Activated CD4-positive, alpha-beta T cell treated with anti-CD3 and anti-CD28 coated beads for 24 hours (primary cell): ENCODE results near the gene IQCF2.
"Not testable (repeated sequence)": the region's sequence is repeated elsewhere in the genome, so short reads cannot be mapped to it uniquely, and the experiment has no call there.

ENCODE experiments used
- DNase-seq, 2 donors: peaks; one replicate each; pipeline ENCODE4 v3.0.0-alpha.2; 2020; ENCODE audit warnings: low read depth in 2 of 2

The IQCF2 gene

DNA sequence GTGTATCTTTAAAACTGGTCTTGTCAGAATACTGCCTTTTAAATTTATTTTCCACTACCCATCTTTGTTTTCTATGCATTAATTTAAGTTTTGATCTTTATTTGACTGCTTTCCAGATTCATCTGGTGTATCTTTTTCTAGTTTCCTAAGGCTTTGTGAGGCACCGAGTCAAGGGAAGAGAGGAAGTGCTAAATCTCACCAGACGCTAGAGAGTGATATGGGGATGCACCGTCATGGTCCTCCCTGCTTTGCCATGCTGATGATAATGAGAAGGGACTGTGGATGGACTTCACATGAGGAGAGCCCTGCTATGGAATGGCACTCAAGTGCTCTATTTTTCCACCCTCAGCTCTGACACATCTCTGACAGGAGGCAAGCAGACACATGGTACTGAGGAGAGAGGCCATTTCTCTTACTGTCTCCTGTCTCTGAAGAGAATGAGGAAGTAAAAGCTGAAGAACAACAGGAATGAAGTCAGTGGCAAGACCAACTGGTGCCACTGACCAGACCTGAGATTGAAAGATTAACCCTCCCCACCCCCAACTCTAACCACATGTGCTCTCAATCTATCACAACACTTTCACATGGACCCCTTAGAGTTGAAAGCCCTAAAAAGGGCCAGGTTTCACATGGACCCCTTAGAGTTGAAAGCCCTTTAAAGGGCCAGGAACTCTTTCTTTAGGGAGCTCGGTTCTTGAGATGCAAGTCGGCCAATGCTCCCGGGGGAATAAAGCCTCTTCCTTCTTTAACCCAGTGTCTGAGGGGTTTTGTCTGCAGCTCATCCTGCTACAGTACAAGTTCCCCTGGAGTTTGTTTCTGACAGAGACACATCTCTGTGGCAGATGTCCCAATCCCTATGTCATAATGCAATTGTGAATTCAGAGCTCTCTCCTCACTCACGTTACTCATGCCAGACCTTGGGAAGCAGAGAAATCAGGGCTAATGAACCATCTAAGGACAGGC lies at the start of gene IQCF2:
IQCF2 (plus strand) TSS at position 913 of the 963 bp plus-strand sequence. CDS start 52 bp downstream, outside the sequence.
- DNase-seq = no peak

DNA sequence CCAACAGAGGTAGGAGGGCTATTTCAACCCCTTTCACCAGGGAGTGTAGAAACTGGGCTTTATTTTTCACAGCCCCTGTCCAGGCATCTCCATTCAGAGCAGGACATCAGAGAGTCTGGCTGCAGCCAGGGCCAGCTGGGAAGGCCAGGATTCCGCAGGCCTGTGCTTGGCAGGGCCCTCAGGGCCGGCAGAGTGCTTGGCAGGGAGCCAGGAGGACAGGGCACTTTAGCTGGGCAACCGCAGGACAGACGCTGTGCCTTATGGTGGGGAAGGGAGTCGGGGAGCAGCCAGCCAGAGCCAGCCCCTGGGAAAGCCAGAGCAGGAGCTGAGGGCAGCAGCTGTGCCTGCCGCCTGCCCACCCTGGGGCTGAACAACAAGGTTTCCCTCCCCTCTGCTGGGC lies 47.9 kb upstream of the IQCF2 start:
- no peak for DNase-seq

DNA sequence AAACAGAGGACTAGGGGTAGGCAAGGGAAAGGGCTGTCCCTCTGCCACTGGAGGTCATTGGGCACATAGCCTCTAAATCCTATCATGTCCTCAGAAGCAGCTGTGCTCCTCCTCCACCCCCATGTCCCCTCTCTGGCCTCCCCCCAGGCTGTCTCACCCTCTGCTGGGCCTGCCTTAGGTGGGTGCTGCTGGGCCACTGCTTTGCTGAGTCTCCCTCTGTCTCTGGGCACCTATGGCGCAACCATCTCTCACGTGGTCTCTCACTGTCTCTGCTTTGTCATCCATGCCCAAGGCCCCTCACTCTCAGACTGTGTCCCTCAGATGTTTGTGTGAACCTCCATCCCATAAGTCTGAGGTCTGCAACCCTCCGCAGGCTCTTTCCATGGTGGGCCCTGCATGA lies 47.4 kb upstream of the IQCF2 start:
- no peak for DNase-seq

DNA sequence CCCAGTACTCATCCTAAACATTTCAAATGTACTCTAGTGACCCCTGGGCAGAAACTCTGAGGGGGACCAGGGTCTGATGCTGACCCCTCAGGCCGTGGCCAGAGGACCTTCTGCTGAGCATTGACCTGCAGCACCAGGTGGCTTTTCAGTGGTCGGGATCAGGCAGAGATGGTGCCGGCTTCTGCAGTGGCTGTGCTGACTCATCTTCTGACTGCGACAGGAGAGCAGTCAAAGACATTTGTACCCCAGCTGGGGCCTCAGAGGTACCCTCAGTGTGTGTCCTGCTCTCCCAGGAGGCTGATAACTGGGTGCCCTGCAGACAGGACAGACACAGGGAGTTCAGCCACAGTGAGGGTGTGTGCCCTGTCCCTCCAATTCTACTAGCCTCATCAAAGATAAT lies 45.8 kb upstream of the IQCF2 start:
- no peak for DNase-seq

DNA sequence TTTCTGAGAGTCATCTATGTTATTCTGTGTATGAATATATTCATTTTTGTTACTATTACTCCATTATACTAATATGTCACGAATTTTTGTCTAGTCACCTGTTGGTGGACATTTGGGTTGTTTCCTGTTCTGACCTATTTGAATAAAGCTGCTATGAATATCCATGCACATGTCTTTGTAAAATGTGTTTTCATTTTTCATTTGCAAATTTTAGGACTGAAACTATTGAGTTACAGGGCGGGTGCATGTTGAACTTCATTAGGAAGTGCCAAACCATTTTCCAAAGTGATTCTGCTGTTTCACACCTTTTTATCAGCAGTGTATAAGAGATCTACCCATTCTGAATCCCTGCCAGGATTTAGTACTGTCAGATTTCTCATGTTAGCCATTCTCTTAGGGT lies 44.7 kb upstream of the IQCF2 start:
- DNase-seq = no peak

DNA sequence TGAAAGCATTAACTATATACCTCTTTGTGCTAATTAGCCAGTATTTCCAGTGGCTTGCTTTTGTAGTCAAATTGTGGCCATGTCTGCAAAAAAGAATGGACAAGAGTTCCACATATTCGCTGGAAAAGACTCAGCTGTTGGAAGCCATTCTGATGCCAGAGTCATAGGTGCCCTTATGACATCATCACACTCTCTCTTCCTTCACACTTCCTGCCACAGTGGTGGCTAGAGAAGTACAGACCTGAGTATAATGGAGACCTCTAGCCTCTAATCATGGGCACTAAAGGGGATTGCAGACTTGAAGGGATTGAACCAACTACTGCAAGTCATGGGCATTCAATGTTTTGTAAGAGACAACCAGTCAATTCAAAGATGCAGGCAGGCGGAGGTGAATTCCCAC lies 44.0 kb upstream of the IQCF2 start:
- DNase-seq = no peak

DNA sequence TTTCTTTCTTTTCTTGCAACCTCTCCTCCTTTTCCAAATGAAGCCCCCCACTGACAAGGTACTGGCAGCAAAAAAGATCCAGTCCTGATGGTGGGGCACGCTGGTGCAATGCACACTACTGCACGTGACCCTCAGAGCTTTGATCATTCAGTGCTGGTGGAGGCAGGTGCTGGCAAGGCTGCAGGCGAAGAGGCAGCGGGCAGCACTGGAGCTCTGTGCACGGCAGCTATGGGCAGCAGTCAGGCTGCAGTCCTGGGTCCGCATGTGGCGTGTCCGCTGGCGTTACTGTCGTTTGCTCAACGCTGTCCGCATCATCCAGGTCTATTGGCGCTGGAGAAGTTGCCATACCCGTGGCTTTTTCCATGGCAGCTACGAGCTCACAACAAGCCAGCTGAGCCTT lies 42.3 kb upstream of the IQCF2 start:
- DNase-seq = no peak

DNA sequence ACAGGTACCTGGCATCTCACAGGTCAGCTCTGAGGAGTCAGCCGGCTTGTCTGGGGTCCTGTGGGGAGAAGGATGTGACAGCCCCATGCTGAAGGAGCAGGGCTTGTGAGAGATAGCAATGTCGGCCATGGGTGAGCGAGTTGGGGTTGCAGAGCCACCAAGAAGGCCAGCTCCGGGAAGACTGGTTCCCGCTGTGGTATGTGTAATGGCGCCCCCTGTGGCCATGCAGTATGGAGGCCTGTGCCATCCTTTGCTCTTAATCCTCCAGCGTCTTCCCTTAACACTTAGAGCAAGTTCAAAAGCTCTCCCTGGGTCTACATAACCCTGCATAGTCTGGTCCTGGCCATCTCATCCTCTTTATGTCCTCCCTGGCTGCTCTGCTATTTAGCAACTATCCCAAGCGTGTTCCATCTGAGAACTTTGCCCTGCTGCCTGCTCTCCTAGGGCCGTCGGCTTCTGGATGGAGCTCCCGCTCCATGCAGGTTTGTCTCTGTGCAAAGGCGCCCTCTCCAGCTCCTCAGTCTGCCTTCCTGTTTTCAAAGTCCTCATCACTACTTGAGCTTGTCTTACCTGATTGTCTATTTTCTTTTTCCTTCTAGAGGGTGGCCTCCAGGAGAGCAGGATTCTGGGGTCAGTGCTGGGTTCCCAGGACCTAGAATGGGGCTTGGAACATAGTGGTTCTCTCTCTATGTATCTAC lies 41.6 kb upstream of the IQCF2 start:
- DNase-seq = peak in 1 of 2 donors; percentile 11

DNA sequence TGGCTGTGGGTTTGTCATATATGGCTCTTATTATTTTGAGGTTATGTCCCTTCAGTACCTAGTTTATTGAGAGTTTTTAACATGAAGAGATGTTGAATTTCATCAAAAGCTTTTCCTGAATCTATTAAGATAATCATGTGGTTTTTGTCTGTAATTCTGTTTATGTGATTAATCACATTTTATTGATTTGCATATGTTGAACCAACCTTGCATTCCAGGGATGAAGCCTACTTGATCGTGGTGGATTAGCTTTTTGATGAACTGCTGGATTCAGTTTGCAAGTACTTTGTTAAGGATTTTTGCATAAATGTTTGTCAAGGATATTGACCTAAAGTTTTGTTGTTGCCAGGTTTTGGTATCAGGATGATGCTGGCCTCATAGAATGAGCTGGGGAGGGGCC lies 33.1 kb upstream of the IQCF2 start:
- DNase-seq = no peak

DNA sequence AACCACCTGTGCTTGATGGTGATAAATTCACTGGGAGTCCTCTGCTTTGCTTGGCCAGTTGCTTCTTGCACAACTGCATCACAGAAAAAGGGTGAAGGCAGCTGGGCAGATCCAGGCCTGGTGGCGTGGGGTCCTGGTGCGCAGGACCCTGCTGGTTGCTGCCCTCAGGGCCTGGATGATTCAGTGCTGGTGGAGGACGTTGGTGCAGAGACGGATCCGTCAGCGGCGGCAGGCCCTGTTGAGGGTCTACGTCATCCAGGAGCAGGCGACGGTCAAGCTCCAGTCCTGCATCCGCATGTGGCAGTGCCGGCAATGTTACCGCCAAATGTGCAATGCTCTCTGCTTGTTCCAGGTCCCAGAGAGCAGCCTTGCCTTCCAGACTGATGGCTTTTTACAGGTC lies 31.1 kb upstream of the IQCF2 start:
- no peak for DNase-seq

DNA sequence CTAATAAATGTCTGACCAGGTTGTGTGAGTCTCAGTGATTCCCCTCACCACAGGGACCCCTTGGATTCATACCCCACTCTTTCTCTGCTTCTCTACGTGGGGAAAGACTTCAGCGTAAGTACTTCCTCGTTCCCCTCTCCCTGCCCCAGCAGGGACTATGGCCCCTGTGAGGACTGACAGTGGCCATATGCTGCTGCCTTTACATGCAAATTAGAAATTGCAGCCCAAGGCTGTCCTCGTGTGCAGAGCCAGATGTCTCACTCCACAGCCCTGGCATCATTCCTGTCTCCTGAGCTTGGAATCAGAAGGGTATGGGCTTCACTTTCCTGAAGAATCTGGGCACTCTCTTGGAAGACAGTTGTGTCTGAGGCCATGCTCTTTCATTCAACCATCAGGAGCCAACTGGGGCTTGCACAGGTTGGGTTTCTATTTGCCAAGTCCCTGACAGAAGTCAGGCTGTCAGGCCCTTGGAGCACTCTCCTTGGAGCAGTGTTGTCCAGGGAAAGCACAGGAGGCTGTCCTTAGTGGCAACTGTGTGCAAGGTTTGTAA lies 30.5 kb upstream of the IQCF2 start:
- no peak for DNase-seq

DNA sequence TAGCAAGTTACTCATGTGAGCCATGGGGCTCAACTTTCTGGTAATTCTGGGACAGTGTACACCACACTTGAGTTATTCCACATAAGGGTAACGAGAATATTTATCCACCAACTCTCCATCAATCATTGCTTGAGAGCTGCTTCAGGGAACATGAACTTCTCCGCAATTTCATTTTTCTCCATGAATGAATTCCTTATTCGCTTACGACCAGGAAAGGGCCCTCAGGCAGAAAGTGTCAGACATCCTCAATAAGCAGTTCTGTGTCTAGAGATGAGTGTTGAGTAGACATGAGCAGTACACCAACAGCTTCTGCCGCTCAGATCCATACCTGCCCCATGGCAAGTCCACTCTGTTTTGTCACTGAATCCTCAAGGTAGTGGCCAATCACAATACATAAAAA lies 24.8 kb upstream of the IQCF2 start:
- DNase-seq = no peak

DNA sequence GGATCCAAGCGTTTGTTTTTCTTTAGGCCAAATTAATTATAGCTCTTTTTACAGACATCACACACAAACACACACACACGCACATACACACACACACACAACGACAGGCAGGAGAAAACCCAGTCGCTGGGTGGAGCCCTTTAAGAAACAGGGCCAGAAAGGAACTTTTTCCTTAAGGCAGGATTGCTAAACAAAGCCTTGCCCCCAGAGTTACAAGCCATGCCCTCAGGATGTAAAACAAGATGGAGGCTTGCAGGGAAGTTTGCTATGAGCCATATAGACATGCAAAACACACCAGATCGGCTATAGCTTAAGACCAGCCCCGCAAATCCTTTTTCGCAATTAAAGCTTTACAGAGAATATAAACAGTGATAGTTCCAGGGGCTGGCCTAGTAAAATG lies 16.3 kb upstream of the IQCF2 start:
- no peak for DNase-seq

DNA sequence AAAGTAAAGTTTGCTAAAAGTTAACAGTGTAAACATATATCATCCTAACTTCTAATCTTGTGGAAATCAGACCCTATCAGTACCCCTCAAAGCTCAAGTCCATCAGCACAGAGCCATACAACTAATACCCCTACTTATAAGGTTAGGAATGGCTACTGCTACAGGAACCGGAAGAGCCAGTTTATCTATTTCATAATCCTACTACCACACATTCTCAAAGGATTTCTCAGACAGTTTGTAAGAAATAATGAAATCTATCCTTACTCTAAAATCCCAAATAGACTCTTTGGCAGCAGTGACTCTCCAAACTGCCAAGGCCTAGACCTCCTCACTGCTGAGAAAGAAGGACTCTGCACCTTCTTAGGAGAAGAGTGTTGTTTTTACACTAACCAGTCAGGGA lies 6.0 kb upstream of the IQCF2 start:
- not testable (repeated sequence) for DNase-seq

DNA sequence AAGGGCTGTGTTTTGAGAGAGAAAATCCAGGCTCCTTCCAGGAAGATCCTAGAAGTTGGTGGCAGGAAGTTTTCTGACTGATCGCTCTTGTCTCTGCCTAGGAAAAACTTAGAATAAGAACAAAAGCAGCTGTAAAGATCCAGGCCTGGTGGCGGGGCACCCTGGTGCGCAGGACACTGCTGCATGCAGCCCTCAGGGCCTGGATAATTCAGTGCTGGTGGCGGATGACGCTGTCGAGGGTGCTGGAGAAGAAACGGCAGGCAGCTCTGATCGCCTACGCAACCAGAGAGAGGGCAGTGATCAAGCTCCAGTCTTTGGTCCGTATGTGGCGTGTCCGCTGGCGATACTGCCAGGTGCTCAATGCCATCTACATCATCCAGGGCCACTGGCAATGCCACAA lies 1.5 kb downstream of the IQCF2 start:
- DNase-seq = no peak

DNA sequence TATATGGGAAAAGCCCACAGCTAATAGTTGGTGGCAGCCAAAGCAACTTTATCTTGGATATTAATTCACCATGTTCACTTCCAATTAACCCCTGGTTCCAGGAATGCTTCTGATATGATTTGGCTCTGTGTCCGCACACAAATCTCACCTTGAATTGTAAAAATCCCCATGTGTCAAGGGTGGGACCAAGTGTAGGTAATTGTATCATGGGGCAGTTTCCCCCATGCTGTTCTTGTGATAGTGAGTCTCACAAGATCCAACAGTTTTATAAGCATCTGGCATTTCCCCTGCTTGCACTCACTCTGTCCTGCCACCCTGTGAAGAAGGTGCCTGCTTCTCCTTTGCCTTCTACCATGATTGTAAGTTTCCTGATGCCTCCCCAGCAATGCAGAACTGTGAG lies 7.5 kb downstream of the IQCF2 start:
- DNase-seq = not testable (repeated sequence)

DNA sequence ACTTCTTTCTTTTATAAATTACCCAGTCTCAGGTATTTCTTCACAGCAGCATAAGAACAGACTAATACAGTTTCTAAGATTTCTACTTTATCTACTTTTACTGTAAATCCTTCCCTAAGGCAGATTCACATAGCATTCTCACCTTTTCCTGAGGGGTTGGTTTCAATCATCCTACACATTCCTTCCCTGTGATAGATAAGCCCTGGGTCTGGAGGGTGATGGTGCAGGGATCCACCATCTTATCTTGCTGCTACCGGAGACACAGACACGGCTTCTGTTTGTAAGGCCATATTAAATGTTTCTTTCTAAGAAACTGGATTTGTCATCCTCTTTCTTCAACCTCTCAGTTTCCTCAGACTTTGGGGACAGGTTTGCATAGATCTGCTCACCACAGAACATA lies 7.9 kb downstream of the IQCF2 start:
- DNase-seq = no peak

DNA sequence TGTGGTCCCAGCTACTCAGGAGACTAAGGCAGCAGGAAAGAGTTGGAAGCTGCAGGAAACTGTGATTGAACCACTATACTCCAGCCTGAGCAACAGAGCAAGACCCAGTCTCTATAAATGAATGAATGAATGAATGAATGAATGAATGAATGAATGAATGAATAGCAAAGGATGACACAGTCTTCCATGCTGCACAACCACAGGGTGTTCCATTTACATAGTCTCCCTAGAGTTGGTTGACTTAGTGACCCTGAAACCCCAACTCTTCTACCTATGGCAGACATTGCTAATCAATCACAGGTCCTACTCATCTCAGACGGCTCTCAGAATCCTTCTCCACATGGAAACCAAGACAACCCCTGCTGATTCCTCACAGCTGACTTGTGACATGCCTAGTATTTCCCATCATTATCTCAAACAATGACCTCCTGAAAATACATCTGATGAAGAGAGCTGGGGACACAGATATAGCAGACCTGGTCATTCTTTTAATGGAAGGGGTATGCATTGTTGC lies 11.9 kb downstream of the IQCF2 start:
- DNase-seq = no peak

DNA sequence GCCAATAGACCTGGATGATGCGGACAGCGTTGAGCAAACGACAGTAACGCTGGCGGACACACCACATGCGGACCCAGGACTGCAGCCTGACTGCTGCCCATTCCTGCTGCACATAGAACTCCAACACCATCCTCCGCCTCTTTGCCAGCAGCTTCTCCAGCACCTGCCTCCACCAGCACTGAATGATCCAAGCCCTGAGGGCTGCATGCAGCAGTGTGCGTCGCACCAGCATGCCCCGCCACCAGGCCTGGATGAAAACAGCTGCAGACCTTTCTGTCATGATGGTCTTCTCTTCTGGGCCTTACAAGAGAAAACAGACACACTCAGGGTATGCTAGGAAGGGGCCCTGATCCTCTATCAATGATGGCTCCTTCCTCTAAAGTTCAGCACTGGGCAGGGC lies 12.5 kb downstream of the IQCF2 start:
- DNase-seq = no peak

DNA sequence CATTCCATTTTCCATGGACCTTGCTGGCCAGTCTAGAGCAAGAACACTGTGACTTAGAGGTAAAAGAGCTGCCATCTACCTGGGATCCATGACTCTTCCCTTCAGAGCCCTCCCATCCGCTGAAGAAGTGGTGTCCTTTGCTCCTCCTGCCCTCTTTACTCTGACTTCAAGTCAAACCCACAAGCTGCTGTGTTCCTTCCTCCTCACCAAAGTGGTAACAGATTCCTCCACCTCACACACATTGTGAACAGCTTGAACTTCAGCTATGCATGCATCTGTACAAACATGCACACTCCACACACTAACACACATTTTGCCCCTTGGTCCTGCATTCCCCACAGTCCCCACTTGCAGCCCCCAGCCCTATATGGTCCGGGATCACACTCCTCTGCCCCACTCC lies 13.0 kb downstream of the IQCF2 start:
- DNase-seq = no peak

DNA sequence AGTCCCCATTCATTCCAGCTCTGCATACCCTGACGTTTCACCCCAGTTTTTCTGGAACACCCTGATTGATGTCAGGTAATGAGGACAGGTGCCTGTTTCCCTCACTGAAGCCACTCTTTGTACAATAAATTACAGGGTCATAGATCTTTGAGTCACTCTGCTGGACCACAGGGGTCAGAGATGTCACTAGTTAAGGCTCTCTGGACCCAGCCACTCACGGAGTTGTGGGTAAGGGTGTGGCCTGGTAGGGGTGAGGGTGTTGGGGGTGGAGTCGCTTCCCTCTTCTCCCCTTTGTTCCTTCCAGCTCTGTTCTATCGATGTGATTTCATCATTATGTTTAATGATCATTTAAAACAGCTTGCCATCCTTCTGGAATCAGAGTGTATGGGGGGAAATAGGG lies 13.5 kb downstream of the IQCF2 start:
- DNase-seq = no peak

DNA sequence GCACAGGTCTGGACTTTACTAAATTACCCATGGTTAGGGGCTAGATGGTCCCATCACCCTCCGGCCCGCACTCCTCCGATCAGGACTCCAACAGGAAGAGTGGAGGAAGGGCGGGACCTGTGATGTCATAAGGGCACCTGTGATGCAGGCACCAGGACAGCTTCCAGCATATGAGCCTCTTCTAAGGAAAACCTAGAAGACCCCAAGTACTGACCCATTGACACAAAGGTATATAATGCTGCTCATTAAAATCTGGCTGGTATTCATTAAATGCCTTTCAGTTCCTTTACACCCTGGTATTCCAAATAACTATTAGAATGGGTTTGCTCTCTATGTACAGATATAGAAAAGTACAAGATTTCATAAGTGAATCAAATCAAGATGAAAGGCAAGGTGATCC lies 14.1 kb downstream of the IQCF2 start, which contains the start of gene IQCF5:
IQCF5 (minus strand) TSS at position 101 of the 400 bp plus-strand sequence; CDS start at position 31, 70 bp downstream.
- no peak for DNase-seq
